Kidney epithelial cell (primary cell): ENCODE measurements around the gene EXOSC7. TPM values are rescaled to one million over a fixed set of nuclear protein-coding genes. Genes with fewer than 3 reads are reported as not detected.

Experiments
- DNase-seq: peaks from one replicate; pipeline ENCODE4 v3.0.0-alpha.2; 2010; ENCODE audit warnings: low read depth
- H3K27me3 ChIP-seq: 2 replicates; pipeline ENCODE4 v1.6.0; 2011; ENCODE audit warnings: low read length; ENCODE audit not compliant: control insufficient read depth, insufficient read depth
- H3K36me3 ChIP-seq: 2 replicates; pipeline ENCODE4 v1.5.1; 2011; ENCODE audit warnings: low read length; ENCODE audit not compliant: control insufficient read depth, insufficient read depth
- H3K4me3 ChIP-seq: 2 replicates; pipeline ENCODE4 v1.5.1; 2011; ENCODE audit warnings: low read depth, mild to moderate bottlenecking, control low read depth, low read length
- CTCF ChIP-seq: IDR thresholded peaks from 2 replicates; pipeline ENCODE4 v1.5.1; 2011; ENCODE audit warnings: mild to moderate bottlenecking, moderate library complexity, low read length, control low read depth, inconsistent platforms; ENCODE audit not compliant: insufficient read depth, poor library complexity, severe bottlenecking
- total RNA-seq: library from RNA; depleted of rRNA; stranded (reverse); fragments of >200 nt; gene quantifications from 2 replicates; pipeline ENCODE4 v1.2.3, GENCODE V29; 2015

Gene EXOSC7
- total RNA-seq, 1 donor from 2014 or later, result 64.8 TPM

DNA sequence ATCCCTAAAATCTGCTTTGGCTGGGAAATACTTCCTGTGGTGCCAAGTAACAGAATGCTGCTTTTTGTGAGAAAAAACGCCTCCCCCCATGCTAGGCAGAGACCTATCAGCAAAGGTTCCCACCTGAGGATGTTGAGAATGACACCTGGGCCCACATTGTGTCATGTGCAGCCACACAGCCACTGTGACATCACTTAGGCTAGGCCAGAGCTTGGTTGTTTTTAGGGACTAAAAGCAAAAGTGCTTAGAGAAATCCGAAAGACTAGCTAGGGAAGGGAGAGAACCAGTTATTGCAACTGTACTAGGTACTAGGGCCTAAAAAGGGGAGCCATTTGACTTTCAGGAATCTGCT is 6.2 kb upstream of the EXOSC7 start:
- no peaks in the 10 kb centered on the region for H3K27me3 ChIP-seq
- no peak overlapping the region for H3K4me3 ChIP-seq
- no peak for DNase-seq

GRCh38 chr3:44970926-44971490 is 5.0 kb upstream of the EXOSC7 start:
- no peak for TF ChIP-seq CTCF
- Histone ChIP-seq H3K4me3 (no peak overlapping the region), H3K27me3 (no peaks in the 10 kb centered on the region), H3K36me3 (no peaks in the 10 kb centered on the region)
- no peak for DNase-seq

More for the DNA sequence above, 6.2 kb upstream of the EXOSC7 start:
- no peaks in the 10 kb centered on the region for H3K36me3 ChIP-seq
- no peak for TF ChIP-seq CTCF

- TF ChIP-seq CTCF, result no peak
- H3K36me3 ChIP-seq, result no peaks in the 10 kb centered on the region
- no peak for DNase-seq
- peak overlapping the region; percentile 99 for H3K4me3 ChIP-seq
- H3K27me3 ChIP-seq, result no peaks in the 10 kb centered on the region
Observed at GRCh38 chr3:44974416-44974815, 1.6 kb upstream of the EXOSC7 start.

DNA sequence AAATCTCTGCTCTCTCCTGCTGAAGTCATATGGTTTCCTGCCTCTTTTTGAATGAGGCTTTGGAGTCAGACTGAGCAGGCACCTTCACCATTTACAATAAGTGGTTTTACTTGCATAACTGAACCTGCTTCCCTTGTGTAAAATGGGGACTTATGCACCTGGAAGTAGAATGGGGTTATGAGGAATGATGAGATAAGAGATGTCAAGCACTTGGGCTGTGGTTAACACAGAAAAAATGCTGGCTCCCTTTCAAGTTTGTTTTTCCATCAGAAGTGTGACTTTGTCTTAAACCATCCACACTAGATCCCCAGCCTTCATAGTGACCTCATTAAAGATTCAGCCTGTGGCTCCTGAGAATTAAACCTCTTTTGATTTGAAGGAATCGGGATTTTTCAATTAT is 5.2 kb downstream of the EXOSC7 start:
- no peaks in the 10 kb centered on the region for H3K27me3 ChIP-seq
- no peak overlapping the region for H3K4me3 ChIP-seq
- TF ChIP-seq CTCF, result no peak
- no peak for DNase-seq
- no peaks in the 10 kb centered on the region for H3K36me3 ChIP-seq

- TF ChIP-seq CTCF, result no peak
- H3K27me3 ChIP-seq, result no peaks in the 10 kb centered on the region
- H3K36me3 ChIP-seq, result no peaks in the 10 kb centered on the region
- H3K4me3 ChIP-seq, result no peak overlapping the region
- no peak for DNase-seq
Observed at GRCh38 chr3:44981751-44982150, 5.7 kb downstream of the EXOSC7 start.

DNA sequence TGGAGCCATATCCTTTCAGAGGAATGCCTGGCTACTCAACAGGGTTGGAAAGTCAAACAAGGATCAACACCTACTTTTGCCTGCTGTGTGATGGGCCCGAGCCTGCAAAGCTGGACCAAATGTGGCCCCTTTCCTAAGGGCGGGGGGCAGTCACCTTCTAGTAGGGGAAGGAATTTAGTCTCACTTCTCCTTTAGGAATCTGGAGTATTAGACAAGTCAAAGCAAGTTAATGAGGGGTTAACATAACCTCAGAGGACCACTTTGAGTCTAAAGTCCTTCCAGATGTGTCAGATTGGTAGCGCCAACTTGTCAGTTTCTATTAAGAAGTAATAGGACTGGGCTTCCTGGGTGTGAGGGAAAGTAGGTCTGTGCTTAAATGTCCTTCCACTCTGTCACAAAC is 6.8 kb downstream of the EXOSC7 start:
- Histone ChIP-seq H3K36me3 (no peaks in the 10 kb centered on the region), H3K27me3 (no peaks in the 10 kb centered on the region), H3K4me3 (no peak overlapping the region)
- no peak for DNase-seq
- TF ChIP-seq CTCF, result no peak
